Body of pancreas (tissue), 4 donors: ENCODE results near the gene DUSP8. TPM values are rescaled to one million over a fixed set of nuclear protein-coding genes. Genes with fewer than 3 reads are reported as not detected.

ENCODE experiments used
- ATAC-seq: fragments of 150-250 bp; one replicate; pipeline ENCODE4 v1.9.1; 2016
- DNase-seq, 4 donors: peaks; one replicate each; pipeline ENCODE4 v3.0.0-alpha.2; 2019
- H3K27ac ChIP-seq, 4 donors: fragments of 200-600 bp; sonication (generic); 1 replicate in 3 of 4; 2 replicates in 1 of 4; pipeline versions ENCODE4 v1.5.1 to v1.6.1; 2016 to 2019; ENCODE audit warnings: mild to moderate bottlenecking in 1 of 4, mixed read lengths in 1 of 4, moderate library complexity in 1 of 4
- H3K27me3 ChIP-seq, 2 donors: fragments of 200-600 bp; sonication (generic); one replicate each; pipeline ENCODE4 v1.6.0; 2016; ENCODE audit warnings: mild to moderate bottlenecking in 1 of 2
- H3K36me3 ChIP-seq, 2 donors: fragments of 200-600 bp; sonication (generic); replicated peaks in 1 of 2; 2 replicates each; pipeline ENCODE4 v1.5.1; 2016; ENCODE audit warnings: low read depth in 2 of 2; ENCODE audit not compliant: insufficient read depth in 1 of 2
- H3K4me1 ChIP-seq: fragments of 200-600 bp; sonication (generic); one replicate; pipeline ENCODE4 v1.6.0; 2016
- H3K4me3 ChIP-seq, 2 donors: fragments of 200-600 bp; sonication (generic); 1 replicate in 1 of 2; 2 replicates in 1 of 2; pipeline ENCODE4 v1.5.1; 2016 to 2019
- H3K9me3 ChIP-seq, 3 donors: fragments of 200-600 bp; sonication (generic); 1 replicate in 2 of 3; 2 replicates in 1 of 3; pipeline ENCODE4 v1.5.1; 2016
- CTCF ChIP-seq, 7 experiments: fragments of 450-650 bp in 4 of 7; fragments of 200-600 bp in 3 of 7; sonication (generic) in 3 of 7; IDR thresholded peaks; one replicate each; pipeline ENCODE4 v1.5.1; 2016 to 2019; ENCODE audit warnings: antibody characterized with exemption in 7 of 7
- POLR2A ChIP-seq, 3 donors: fragments of 450-650 bp; IDR thresholded peaks; one replicate each; pipeline ENCODE4 v1.6.1; 2016; ENCODE audit warnings: antibody characterized with exemption in 3 of 3, mild to moderate bottlenecking in 2 of 3
- WGBS, 2 donors: methylation state at CpG; one replicate each; pipeline ENCODE4 v1.1.5; 2017; 5-methylcytosine and 5-hydroxymethylcytosine counted together
- intact Hi-C: fragments of 100-400 bp; cut with DNase I; formaldehyde crosslinking; loops from one replicate; pipeline ENCODE4 v1.15.1; 2023
- total RNA-seq, 2 donors: library from RNA; depleted of rRNA; stranded (reverse); fragments of >200 nt; gene quantifications; one replicate each; pipeline ENCODE4 v1.1.0, GENCODE V29; 2016

DUSP8 gene
- total RNA-seq, 2 donors from 2014 or later, result 7.0 to 19.1 TPM

- Histone ChIP-seq H3K27ac (no peak overlapping the region), H3K9me3 (no peaks in the 10 kb centered on the region), H3K4me1 (peaks cover 4% of the 10 kb centered on the region), H3K27me3 (no peaks in the 10 kb centered on the region), H3K36me3 (no peaks in the 10 kb centered on the region), H3K4me3 (no peak overlapping the region)
- TF ChIP-seq POLR2A (IDR thresholded peaks at IDR 0.05), result no peak
- no peak for TF ChIP-seq CTCF (IDR thresholded peaks at IDR 0.05)
- ATAC-seq (no peak), DNase-seq (no peak)
- 85 to 87% methylated on average over 18 to 22 of the region's 22 CpGs for WGBS, 2 donors
- intact Hi-C loops, result loop anchor here (5.0 kb wide), 1 partner anchor 36 kb away; no protein-coding TSS in a partner anchor
These were observed 30.4 kb downstream of the DUSP8 start for GRCh38 chr11:1541474-1542204.

GRCh38 chr11:1540074-1540473, 32.0 kb downstream of the DUSP8 start:
- no peak overlapping the region for H3K27ac ChIP-seq
- no peaks in the 10 kb centered on the region for H3K27me3 ChIP-seq
- H3K4me1 ChIP-seq, result no peaks in the 10 kb centered on the region
- no peaks in the 10 kb centered on the region for H3K36me3 ChIP-seq
- no peak overlapping the region for H3K4me3 ChIP-seq
- TF ChIP-seq POLR2A (IDR thresholded peaks at IDR 0.05) (no peak), CTCF (IDR thresholded peaks at IDR 0.05) (no peak)
- no peaks in the 10 kb centered on the region for H3K9me3 ChIP-seq
- no peak for ATAC-seq
- no peak for DNase-seq
- intact Hi-C loops, result loop anchor here (5.0 kb wide), 1 partner anchor 37 kb away; no protein-coding TSS in a partner anchor
- 79 to 83% methylated on average over 6 of the region's 6 CpGs for WGBS, 2 donors

GRCh38 chr11:1538153-1538552, 33.9 kb downstream of the DUSP8 start:
- WGBS, 2 donors, result 83 to 86% methylated on average over 5 of the region's 5 CpGs
- no peak for DNase-seq
- no peak overlapping the region for H3K27ac ChIP-seq
- H3K9me3 ChIP-seq, result no peaks in the 10 kb centered on the region
- no peaks in the 10 kb centered on the region for H3K36me3 ChIP-seq
- no peaks in the 10 kb centered on the region for H3K4me1 ChIP-seq
- TF ChIP-seq POLR2A (IDR thresholded peaks at IDR 0.05) (no peak), CTCF (IDR thresholded peaks at IDR 0.05) (no peak)
- H3K4me3 ChIP-seq, result no peak overlapping the region
- no peak for ATAC-seq
- H3K27me3 ChIP-seq, result no peaks in the 10 kb centered on the region
- intact Hi-C loops, result no loop called here

GRCh38 chr11:1536065-1536843, 35.8 kb downstream of the DUSP8 start:
- TF ChIP-seq POLR2A (IDR thresholded peaks at IDR 0.05), result no peak
- TF ChIP-seq CTCF (IDR thresholded peaks at IDR 0.05), result no peak
- WGBS, 2 donors, result 75 to 80% methylated on average over 16 of the region's 16 CpGs
- Histone ChIP-seq H3K27me3 (no peaks in the 10 kb centered on the region), H3K27ac (no peak overlapping the region), H3K9me3 (no peaks in the 10 kb centered on the region), H3K4me3 (no peak overlapping the region), H3K36me3 (no peaks in the 10 kb centered on the region), H3K4me1 (peaks cover 16% of the 10 kb centered on the region)
- ATAC-seq (no peak), DNase-seq (no peak)
- intact Hi-C loops, result no loop called here
